NCI-H460 (cell line): ENCODE data around the gene NYAP1. TPM values are rescaled to one million over a fixed set of nuclear protein-coding genes. Genes with fewer than 3 reads are reported as not detected.
"Not testable (repeated sequence)": the region's sequence is repeated elsewhere in the genome, so short reads cannot be mapped to it uniquely, and the experiment has no call there.

Experiments used
- DNase-seq: peaks from one replicate; pipeline ENCODE4 v3.0.0-alpha.2; 2016; ENCODE audit warnings: low read depth; ENCODE audit errors: extremely low read depth
- polyA plus RNA-seq: library from polyadenylated mRNA; depleted of rRNA; stranded (reverse); fragments of >200 nt; gene quantifications from 2 replicates; pipeline ENCODE4 v1.2.3, GENCODE V29; 2014; cell fraction: nucleus; rRNA removed
- total RNA-seq: library from RNA; depleted of rRNA; stranded (reverse); fragments of >200 nt; shearing (Covaris generic); gene quantifications from 2 replicates; pipeline ENCODE4 v1.2.3, GENCODE V29; 2014; rRNA removed

The NYAP1 gene
- 0.47 and 1.2 TPM in 2 replicates for total RNA-seq
- polyA plus RNA-seq = 0.74 and 1.3 TPM in 2 replicates

- DNase-seq = no peak
Observed at GRCh38 chr7:100483722-100484672, at the start of gene NYAP1. Gene NYAP1 (plus strand): TSS chr7:100483927. CDS start chr7:100485312, 1,385 bp downstream.

GRCh38 chr7:100434297-100435144 is 49.2 kb upstream of the NYAP1 start:
- no peak for DNase-seq

- DNase-seq = no peak
Observed at GRCh38 chr7:100435401-100436304, 48.1 kb upstream of the NYAP1 start.

GRCh38 chr7:100437150-100438100 is 46.3 kb upstream of the NYAP1 start:
- DNase-seq = no peak

GRCh38 chr7:100438172-100438571 is 45.6 kb upstream of the NYAP1 start:
- no peak for DNase-seq

- DNase-seq = not testable (repeated sequence)
Observed at GRCh38 chr7:100438731-100439130, 45.0 kb upstream of the NYAP1 start.

GRCh38 chr7:100439244-100439643 is 44.5 kb upstream of the NYAP1 start:
- DNase-seq = not testable (repeated sequence)

GRCh38 chr7:100441641-100442535 is 41.8 kb upstream of the NYAP1 start:
- DNase-seq = no peak

- DNase-seq = no peak
Observed at GRCh38 chr7:100443096-100443840, 40.5 kb upstream of the NYAP1 start.

GRCh38 chr7:100444311-100445278 is 39.1 kb upstream of the NYAP1 start:
- no peak for DNase-seq

GRCh38 chr7:100446040-100446439 is 37.7 kb upstream of the NYAP1 start:
- no peak for DNase-seq

- not testable (repeated sequence) for DNase-seq
Observed at GRCh38 chr7:100447363-100447762, 36.4 kb upstream of the NYAP1 start.

GRCh38 chr7:100449190-100449795 is 34.4 kb upstream of the NYAP1 start:
- DNase-seq = no peak

GRCh38 chr7:100452513-100452912 is 31.2 kb upstream of the NYAP1 start:
- DNase-seq = no peak

- not testable (repeated sequence) for DNase-seq
Observed at GRCh38 chr7:100453854-100454253, 29.9 kb upstream of the NYAP1 start.

GRCh38 chr7:100455206-100455605 is 28.5 kb upstream of the NYAP1 start:
- DNase-seq = no peak
